NCI-H1436 (cell line): Measurements from ENCODE around the gene ASB13.
A peak's percentile ranks its signal among the peaks of the same experiment; 100 is the strongest.

ENCODE experiments used
- DNase-seq: peaks from one replicate; lab custom pipeline; 2025; lab: John Stamatoyannopoulos, UW

Gene ASB13

GRCh38 chr10:5647507-5648240 lies 18.7 kb downstream of the ASB13 start:
- no peak for DNase-seq

GRCh38 chr10:5645944-5646617 lies 20.3 kb downstream of the ASB13 start:
- DNase-seq, result no peak

GRCh38 chr10:5645375-5645774 lies 21.0 kb downstream of the ASB13 start:
- no peak for DNase-seq

GRCh38 chr10:5644930-5645329 lies 21.5 kb downstream of the ASB13 start:
- no peak for DNase-seq

GRCh38 chr10:5643346-5644067 lies 22.9 kb downstream of the ASB13 start:
- no peak for DNase-seq

GRCh38 chr10:5641501-5641900 lies 24.9 kb downstream of the ASB13 start:
- DNase-seq, result no peak

- no peak for DNase-seq
These were observed 25.9 kb downstream of the ASB13 start for GRCh38 chr10:5640501-5640900.

- DNase-seq, result no peak
These were observed 26.4 kb downstream of the ASB13 start for GRCh38 chr10:5640036-5640435.

GRCh38 chr10:5639066-5639465 lies 27.3 kb downstream of the ASB13 start:
- DNase-seq, result no peak

- DNase-seq, result no peak
These were observed 27.9 kb downstream of the ASB13 start for GRCh38 chr10:5638494-5638893.

GRCh38 chr10:5634918-5635317 lies 31.5 kb downstream of the ASB13 start:
- no peak for DNase-seq

- DNase-seq, result no peak
These were observed 33.1 kb downstream of the ASB13 start for GRCh38 chr10:5633166-5633749.

- DNase-seq, result no peak
These were observed 33.9 kb downstream of the ASB13 start for GRCh38 chr10:5632446-5632845.

GRCh38 chr10:5631936-5632335 lies 34.5 kb downstream of the ASB13 start:
- DNase-seq, result no peak

- no peak for DNase-seq
These were observed 36.3 kb downstream of the ASB13 start for GRCh38 chr10:5630112-5630436.

GRCh38 chr10:5629303-5630111 lies 36.9 kb downstream of the ASB13 start:
- peak; percentile 64 for DNase-seq

- no peak for DNase-seq
These were observed 37.7 kb downstream of the ASB13 start for GRCh38 chr10:5628451-5629302.

GRCh38 chr10:5627486-5628044 lies 38.8 kb downstream of the ASB13 start:
- no peak for DNase-seq

GRCh38 chr10:5625992-5626777 lies 40.2 kb downstream of the ASB13 start:
- DNase-seq, result no peak

- no peak for DNase-seq
These were observed 41.7 kb downstream of the ASB13 start for GRCh38 chr10:5624701-5625100.
